Inflammatory macrophage treated with lipopolysaccharide for 1 hour (primary cell): ENCODE measurements around the gene SHB.
"Not testable (repeated sequence)": the region's sequence is repeated elsewhere in the genome, so short reads cannot be mapped to it uniquely, and the experiment has no call there.

Source experiments
- DNase-seq, 2 donors: peaks; one replicate each; pipeline ENCODE4 v3.0.0-alpha.2; 2020 to 2022

SHB gene

DNA sequence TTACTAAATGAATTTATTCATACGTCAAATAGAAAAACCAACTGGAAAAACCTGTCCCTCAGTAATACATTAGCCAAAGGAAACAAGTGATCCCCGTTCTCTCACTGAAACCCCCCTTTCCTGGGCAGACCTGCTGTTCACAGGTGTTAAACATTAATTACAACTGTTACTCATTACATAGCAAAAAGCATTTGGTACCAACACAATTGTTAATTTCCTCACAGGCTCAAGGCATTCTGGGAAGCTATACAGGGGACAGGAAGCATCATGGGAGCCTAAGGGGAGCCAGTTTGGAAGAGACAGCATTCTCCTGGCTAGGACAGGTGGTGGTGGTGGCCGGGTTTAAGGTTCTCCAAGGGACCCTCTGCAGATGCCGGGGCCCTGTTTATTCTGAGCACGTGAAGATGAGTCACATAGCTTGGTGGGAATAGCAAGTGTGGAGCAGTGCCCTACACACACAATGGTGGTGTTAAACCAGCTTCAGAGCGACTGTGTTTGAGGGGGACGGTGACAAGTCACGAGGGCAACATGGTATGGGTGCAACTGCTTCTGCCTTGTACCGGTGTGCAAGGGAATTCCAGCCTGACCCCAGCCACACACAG, 102.5 kb downstream of the SHB start:
- no peak for DNase-seq

DNA sequence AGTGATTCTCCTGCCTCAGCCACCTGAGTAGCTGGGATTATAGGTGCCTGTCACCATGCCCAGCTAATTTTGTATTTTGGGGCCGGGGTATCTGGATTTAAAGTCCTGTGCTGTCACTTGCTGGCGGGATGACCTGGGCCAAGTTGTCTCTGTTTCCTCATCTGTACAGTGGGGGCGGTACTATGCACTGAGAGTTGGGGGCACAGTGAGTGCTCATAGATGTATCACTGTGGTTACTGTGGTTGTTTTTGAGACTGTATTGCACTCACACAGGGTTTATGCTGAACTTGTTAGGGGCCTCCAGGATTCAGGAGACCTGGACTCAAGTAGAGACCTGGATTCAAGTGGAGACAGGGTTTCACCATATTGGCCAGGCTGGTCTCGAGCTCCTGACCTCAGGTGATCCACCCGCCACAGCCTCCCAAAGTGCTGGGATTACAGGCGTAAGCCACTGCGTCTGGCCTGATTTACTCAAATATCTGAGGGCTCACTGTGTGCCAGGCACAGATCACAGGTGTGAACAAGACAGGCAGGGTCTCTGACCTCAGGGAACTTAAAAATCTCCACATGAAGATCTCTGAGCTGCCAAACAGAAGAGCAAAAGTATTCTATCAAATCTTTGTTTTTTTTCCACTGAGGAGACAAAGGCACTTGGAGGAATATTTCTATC, 103.2 kb downstream of the SHB start:
- not testable (repeated sequence) for DNase-seq

DNA sequence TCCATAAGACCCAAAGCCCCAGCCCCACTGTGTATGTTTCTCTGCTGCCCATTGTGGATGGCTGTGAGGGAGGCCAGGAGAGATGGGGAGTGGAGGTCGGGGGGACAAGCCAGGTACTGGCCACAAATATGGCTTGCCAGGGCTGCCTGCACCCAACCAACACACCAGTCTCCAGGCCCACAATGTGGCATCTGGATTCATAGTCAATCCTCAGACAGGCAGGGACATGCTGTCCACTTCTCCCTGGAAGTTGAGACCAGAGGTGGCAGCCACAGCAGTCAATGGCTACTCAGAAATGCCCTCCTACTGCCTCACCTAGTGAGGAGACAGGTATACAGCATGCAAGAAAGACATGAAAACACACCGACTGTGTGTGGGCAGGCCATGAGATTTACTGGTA, 103.9 kb downstream of the SHB start:
- DNase-seq, result no peak

DNA sequence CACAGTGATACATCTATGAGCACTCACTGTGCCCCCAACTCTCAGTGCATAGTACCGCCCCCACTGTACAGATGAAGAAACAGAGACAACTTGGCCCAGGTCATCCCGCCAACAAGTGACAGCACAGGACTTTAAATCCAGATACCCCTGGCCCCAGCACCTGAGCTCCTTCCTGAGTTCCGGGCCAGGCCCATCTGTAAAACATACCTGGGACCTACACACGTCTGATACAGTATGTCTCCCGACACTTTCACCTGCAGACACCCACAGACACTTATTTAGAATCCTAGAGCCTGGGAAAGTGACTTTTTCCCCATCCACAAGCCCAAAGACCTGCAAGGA, 104.3 kb downstream of the SHB start:
- no peak for DNase-seq

DNA sequence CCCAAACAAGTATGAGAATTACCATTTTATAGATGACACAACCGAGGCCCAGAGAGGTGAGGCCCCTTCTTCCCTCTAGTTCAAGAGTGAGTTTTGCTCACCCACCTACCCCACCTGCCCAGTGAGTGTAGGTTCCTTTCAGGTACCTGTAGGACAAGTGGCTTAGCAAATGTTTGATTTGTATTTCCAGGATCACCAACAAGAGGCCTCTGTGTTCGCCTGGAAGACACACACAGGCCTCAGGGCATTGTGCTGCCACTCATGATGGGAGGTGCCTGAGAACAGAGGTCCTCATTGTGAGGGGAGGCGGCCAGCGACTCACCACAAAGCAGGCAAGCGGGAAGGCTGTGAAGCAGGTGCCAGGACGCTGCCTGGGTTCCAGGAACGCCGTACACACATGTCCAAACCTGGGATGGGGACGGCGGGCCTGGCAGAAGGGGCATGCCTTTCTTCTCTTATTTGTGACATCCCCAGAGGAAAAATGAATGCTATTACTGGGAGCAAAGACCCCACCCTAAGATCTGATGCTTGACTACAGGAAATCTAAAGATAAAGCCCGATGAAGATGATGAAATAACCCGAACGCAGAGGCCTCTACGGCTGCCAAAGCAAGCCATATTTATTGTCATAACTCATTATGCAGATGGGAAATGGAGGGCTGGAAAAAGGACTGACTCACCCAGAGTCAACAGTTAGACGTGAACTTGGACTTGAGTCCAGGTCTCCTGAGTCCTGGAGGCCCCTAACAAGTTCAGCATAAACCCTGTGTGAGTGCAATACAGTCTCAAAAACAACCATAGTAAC, 104.9 kb downstream of the SHB start:
- no peak for DNase-seq

DNA sequence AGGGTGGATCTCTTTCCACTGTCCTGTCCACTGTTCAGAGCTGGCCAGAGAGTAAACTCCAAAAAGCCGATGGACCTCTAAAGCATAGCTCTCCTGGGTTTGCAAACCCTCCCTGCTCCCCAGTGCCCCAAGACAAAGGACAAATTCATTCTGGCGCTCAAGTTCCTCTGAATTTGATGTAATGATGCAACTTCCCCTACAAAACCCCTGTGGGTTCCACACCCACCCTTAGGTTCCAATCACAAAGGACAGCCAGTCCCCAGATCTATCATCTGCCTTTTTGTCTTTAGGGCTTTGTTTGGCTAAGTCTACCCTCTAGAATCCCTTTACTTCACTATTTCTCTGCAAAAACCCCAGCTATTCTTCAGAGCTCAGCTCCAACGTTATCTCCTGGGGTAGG, 107.7 kb downstream of the SHB start:
- peak; percentile 52 to 57 for DNase-seq

DNA sequence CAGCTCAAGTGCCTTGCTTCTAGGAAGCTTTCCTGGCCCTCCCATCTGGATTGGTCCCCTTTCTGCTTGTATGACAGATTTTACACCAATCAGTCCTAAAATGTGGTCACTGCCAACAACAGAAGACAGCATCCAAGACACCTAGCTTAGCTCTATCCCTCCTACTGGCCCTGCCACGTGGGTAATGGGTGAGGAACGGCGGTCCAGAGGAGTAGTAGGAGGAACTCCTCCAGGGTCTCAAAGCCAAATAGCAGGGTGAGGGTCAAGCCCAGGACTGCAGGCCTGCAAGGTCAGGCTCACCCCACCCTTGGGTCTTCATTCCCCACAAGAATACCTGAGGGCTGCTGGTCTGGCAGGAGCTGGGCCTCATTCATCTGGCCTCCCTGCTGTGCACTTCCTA, 108.4 kb downstream of the SHB start:
- DNase-seq, result no peak

DNA sequence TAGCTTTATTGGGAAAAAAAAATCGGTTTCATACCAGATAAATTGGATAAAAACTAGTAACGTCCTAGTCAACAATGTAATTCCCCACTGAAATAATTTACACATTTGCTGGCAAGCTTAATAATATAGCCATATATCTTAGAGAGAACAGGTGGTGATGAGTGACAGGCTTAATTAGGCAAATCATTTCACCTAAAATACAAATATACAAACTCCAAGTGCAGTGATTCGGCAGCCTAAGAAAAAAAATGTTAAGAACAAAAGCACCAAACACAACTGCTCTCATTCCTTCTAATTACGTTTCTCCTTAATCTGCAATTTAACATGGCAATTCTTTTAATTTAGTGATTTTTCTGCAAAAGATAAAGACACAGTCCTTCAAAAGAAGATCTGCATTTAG, 109.1 kb downstream of the SHB start:
- no peak for DNase-seq

DNA sequence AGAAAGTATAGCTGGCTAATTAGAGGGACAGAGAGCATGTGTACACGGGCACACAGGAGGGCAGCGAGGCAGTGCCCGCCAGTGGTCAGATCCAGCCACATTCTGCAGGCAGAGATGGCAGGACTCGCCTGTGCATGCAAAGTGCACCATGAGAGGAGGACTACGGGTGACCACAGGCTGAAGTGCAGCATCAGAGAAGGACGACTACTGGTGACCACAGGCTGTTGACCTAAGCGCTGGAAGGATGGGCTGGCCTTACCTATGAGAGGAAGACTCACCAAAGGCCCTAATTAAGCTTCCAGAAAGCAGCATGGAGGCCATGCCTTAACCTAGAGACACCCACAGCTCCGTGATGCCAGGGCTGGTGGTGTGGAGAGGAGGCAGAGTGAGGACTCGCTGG, 110.9 kb downstream of the SHB start:
- no peak for DNase-seq

DNA sequence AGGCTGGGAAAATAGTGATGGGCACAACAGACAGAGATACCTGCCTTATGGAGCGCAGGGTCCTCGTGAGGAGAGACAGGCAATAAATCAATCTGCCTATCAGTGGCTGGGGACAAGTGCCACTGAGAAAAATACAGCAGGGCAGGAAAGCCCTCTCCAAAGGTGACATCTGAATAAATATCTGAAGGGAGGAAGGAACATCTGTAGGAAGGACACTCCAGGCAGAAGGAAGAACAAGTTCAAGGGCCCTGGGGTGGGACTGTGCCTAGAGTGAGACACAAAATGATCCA, 111.4 kb downstream of the SHB start:
- no peak for DNase-seq

DNA sequence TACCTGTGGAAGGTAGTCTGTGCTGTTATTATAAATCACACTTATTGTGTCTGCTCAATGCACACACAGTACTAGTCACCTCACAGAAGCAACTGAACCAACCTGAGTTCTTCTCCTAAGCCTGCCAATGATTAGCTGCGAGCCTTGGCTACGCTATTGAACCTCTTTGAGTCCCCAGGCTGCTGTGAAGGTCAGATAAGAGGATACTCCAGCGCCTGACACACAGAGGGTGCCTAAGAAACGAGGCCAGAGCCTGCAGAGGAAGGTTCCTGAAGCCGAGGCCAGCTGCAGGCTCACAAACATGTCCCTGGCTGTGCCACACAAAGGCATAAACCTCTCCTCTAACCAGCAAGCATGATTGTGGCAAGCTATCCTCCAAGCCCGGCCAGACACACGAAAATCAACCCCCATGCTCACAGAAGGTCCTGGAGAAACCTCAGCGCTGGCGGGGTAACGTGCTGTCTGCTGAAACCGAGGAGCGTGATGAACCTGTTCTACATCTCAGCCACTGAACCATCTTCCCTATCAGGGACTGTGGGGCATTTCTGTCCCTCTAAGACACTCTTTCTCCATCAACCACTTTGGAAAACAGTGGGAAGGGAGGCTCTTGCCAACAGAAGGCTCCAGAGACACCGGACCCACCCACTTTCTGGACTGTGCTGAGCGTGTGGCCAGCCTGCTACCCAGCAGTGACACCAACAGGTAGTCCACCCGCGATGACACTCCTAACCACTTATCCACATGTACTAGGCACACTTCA, 111.9 kb downstream of the SHB start:
- no peak for DNase-seq

DNA sequence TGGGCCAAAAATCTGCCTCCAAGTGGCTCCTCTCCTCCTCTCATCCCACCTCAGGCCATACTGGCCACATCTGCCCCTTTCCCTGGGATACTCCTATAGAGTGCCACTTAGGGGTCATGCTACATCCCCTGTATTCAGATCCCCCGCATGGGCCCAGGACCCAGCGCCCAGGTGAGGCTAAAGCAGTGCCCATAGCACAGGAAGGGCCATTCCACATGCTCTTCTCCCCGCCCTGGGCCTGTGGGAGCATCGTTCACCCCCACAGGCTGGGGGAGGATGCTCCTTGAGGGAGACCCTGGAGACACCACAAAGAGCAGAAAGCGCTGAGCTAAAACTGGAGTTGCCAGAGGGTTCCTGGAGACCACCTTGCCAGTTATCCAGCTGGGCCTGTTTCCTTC, 112.6 kb downstream of the SHB start:
- DNase-seq, result no peak

DNA sequence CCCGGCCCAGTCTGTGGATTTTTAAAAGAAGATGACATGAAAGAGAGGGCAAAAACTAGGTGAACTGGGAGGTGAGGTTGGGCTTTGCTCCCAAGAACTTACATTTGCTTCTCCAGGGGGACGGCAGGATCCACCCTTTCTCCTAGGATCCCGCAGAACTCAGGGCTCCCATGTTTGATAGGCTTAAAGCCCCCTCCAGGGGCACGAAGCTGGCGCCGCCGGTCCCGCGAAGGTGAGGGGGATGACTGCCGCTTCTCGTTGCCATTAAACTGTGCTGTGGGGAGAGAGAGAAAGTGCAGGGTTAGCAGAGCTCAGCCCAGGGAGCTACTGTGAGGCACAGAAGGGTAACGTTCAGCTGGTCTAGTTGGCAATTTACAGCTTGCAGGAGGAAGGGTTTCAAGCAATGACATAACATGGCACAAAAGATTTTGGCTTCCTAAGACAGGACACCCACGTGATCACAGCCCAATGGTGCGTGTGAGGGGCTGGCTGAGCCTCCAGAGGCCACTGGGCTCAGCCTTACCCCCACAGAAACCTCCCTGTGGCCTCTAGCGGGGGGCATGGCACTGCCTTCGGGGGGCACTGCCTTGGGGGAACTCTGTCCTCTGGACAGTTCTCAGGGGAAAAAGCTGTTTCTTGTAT, 113.1 kb downstream of the SHB start:
- DNase-seq, result no peak

DNA sequence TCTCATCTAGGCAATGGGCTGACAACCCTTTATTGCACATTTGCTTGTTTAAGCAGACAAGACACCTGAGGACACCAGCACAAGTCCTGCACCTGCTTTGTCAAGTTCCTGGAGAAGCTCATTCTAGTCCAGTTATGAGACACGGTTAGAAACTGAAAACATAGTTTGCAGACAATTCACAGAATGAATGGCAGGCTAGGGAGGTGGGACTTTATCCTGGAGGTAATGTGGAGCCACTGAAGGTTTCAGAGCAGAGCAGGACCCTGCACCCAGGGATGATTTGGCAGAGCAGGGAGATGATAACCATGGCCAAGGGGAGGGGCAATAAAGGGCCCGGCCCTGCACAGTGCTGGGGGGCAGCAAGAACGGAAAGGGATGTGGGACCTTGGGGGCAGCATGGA, 114.4 kb downstream of the SHB start:
- no peak for DNase-seq

DNA sequence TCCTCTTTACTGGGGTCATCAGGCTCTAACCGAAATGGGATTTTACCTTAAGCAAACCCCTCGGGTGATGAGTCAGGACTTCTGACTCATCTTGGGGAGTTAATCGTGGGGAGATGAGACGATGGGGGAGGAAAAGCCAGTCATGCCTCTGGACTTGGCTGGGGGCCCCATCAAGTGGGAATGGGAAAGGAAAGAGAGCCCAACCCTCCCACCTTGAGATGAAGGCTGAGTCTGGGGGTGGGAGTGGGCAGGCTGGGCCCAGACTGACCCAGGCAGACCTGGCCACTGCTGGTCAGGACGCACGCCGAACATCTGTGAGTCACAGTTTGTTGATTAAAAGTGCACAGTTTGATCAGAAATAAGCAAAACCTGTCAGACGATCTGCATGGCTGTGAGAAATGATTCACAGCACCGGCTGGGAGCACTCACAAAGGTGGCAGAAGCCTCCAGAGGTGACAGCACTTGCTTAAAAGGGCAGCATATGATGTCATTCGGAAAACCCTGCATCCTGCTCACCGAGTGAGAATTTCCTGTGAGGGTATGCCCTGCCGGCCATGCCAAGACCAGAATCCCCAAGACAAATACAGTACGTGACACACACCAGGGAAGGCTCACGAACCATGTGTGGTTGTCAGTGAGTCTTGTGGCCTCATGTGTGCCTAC, 115.1 kb downstream of the SHB start:
- DNase-seq, result peak; percentile 23 to 69

DNA sequence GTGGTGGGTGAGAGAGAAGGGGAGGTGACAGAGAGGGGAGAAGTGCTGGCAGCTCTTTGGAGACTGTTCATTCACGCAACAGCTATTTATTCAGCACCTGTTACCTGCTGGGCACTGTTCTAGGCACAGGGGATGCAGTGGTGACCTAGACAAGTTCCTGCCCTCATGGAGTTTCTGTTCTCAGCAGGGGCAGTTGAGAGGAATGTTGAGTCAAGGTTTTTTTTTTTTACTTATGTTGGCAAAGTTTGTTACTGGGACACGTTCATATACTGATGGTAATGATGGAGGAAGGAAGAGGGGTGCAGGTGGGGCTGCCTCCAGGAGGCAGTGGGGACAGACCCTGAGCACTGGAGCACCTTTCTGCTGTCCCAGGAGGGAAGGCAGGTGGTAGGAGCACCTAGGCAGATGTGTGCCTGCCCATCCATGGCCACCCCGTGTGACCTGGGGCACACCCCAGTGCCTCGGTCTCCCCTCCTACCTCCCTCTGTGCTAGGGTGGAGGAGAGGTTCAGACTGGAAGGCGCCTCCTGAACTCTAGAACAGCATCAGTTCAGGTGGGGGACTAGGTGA, 115.7 kb downstream of the SHB start:
- DNase-seq, result no peak

DNA sequence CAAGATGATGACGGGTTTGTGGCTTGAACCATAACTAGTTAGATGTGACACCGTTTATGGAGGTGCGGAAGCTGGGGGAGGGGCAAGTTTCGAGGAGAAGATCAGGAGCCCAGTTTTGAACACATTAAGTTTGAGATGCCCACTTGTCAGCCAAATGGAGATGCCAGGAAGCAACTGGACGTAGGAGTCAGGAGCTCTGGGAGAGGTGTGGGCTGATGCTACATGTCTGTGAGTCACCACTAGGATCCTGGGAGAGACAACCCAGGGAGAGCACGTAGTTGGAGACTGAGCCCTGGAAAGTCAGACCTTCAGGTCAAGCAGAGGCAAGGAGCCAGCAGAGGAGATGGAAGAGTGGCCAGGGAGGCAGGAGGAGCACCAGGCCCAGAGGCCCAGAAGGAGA, 116.3 kb downstream of the SHB start:
- DNase-seq, result no peak

DNA sequence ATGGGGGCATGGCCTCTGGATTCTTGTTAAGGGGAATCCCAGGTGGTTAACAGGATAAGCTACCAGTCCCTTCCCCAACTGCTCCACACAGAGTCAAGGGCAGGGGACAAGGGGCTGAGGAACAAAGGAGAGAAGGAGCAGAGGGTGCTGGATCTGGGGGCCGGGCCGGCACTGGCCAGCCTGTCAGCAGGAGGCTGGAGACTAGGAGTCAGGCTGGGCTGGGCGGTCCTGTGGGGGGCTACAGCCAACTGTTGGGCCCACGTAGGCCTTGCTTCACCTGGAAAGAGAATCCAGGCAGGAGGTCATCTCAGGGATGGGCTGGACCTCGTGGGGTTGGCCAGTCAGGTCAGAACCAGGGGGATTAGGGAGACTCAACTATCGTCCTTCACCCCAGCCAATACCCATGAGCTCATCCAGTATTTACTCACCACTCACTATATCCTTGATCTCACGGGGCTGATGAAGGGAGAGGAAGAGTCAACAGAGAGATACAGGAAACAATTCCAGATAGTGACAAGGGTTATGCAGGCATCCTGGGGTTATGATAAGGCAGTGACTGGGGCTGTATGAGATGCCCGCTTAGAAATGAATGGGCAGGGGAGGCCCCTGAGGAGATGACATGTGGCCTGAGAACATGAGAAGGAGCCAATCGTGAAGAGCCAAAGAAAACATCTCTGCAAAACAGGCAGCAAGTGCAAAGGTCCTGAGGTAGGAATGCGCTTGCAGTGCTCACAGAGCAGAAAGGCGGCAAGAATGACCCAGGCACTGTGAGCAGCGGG, 117.2 kb downstream of the SHB start:
- no peak for DNase-seq

DNA sequence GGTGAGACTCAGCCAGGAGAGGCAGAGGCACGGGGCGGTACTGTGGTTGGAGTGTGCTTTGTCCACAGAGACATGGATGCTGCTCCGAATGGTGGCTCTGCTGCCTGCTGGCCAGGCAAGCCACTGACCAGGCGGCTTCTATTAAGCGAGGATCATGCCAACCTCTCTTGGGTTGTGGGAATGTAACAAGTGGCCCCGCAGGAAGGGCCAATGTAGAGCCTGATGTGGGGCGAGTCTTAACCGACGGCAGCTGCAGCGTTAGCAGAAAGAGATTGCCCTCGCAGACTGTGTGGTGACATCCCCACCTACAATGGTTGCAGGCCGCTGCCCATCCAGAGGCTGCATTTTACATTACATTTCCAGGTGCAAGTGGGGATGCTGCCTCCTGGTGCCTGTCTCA, 118.5 kb downstream of the SHB start:
- DNase-seq, result no peak

DNA sequence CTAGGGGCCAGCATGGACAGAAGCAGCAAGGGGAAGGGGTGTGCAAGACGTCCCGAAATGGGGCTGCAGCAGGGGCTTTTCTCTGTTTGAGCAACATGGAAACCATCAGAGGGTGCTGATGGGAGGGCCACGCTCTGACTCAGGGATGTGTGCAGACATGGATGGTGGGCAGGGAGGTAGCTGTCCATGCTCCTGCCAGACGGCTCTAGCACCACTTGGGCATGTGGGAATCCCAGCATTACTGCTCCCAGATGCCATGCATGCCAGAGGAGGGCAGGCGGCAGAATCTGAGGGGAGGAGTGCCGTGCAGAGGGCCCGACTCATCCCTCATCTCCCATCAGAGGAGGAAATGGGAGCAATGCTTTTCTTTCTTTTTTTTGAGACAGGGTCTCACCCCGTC, 119.5 kb downstream of the SHB start:
- no peak for DNase-seq

DNA sequence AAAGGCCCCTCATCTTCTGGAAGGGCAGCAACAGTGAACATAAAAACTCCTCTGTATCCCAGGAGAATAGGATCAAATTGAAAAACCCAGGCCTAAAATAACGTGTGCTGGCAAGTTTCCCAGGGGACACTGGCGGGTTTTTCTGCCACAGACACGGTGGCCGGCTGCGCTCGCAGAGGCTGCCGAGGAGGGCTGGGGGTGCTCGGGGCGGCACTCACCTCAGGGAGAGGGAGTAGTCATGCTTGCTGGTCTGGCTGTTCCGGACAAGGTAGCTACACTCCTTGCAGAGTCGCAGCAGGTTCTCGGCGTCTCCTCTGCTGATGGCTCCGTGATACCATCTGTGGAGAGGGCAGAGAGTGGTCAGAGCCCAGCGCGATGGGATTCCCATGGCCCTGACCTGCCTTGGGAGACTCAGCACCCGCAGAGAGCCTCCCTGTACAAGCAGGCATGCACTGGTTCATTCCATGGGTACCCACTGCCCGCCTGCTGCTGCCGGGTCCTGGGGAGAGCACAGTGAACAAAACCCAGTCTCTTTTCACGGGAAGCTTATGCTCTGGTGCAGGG, 120.5 kb downstream of the SHB start:
- DNase-seq, result no peak
